Panc1 (cell line): Measurements from ENCODE around the gene UTP3. TPM values are rescaled to one million over a fixed set of nuclear protein-coding genes. Genes with fewer than 3 reads are reported as not detected.
"Not testable (repeated sequence)": the region's sequence is repeated elsewhere in the genome, so short reads cannot be mapped to it uniquely, and the experiment has no call there.

Experiments
- ATAC-seq: fragments of 200-7000 bp; cut with Tn5 transposase; 2 replicates; pipeline ENCODE4 v1.9.1; 2020; ENCODE audit warnings: mild to moderate bottlenecking, moderate library complexity
- BruUV-seq: library from RNA; stranded (reverse); fragments of 400-500 nt; replicated peaks from 2 replicates; lab custom pipeline; 2021; lab: Mats Ljungman, UMichigan
- CTCF ChIA-PET: fragments of 300-600 bp; sonication (Branson Sonifier 250); formaldehyde crosslinking; loops from one replicate; lab custom pipeline; 2022; ENCODE audit warnings: antibody characterized with exemption; lab: Charles Lee
- POLR2A ChIA-PET: fragments of 300-600 bp; sonication (Branson Sonifier 250); formaldehyde crosslinking; loops from one replicate; lab custom pipeline; 2022; ENCODE audit warnings: antibody characterized with exemption; lab: Charles Lee
- DNase-seq: peaks from one replicate; pipeline ENCODE4 v3.0.0-alpha.2; 2010; ENCODE audit warnings: low read depth, low spot score
- H3K27ac ChIP-seq: 2 replicates; pipeline ENCODE4 v1.5.1; 2011; ENCODE audit warnings: mild to moderate bottlenecking, low read length, inconsistent platforms
- H3K27me3 ChIP-seq: fragments of 200-500 bp; sonication (Bioruptor generic); 2 replicates; pipeline ENCODE4 v1.6.0; 2014; ENCODE audit warnings: low read length, inconsistent platforms; ENCODE audit not compliant: control insufficient read depth, insufficient read depth
- H3K36me3 ChIP-seq: fragments of 200-500 bp; sonication (Bioruptor generic); 2 replicates; pipeline ENCODE4 v1.5.1; 2014; ENCODE audit warnings: inconsistent platforms, mild to moderate bottlenecking, low read length, moderate library complexity; ENCODE audit not compliant: control insufficient read depth, insufficient read depth
- H3K4me1 ChIP-seq: 2 replicates; pipeline ENCODE4 v1.5.1; 2011; ENCODE audit warnings: inconsistent platforms, mild to moderate bottlenecking, low read length, moderate library complexity; ENCODE audit not compliant: control insufficient read depth, insufficient read depth
- H3K4me3 ChIP-seq, 2 experiments: 2 replicates each; pipeline ENCODE4 v1.5.1; 2011 to 2012; ENCODE audit warnings: low read depth in 2 of 2, low read length in 2 of 2, mild to moderate bottlenecking in 2 of 2, inconsistent platforms in 1 of 2, moderate library complexity in 1 of 2
- H3K9me3 ChIP-seq: fragments of 200-500 bp; sonication (Bioruptor generic); 2 replicates; pipeline ENCODE4 v1.5.1; 2014; ENCODE audit warnings: low read depth, mild to moderate bottlenecking, inconsistent platforms, low read length, moderate library complexity; ENCODE audit not compliant: control insufficient read depth, insufficient read depth
- CTCF ChIP-seq: fragments of 450-650 bp; IDR thresholded peaks from 2 replicates; pipeline ENCODE4 v1.5.1; 2017; ENCODE audit warnings: mild to moderate bottlenecking
- POLR2AphosphoS5 ChIP-seq: IDR thresholded peaks from 2 replicates; pipeline ENCODE4 v1.6.1; 2012; ENCODE audit warnings: mild to moderate bottlenecking, low read depth, low read length, moderate library complexity
- REST ChIP-seq, 2 experiments: IDR thresholded peaks; 2 replicates each; pipeline ENCODE4 v1.6.1; 2011 to 2012; ENCODE audit warnings: low read depth in 2 of 2, control low read depth in 1 of 2, low read length in 1 of 2, mild to moderate bottlenecking in 1 of 2, moderate library complexity in 1 of 2; ENCODE audit not compliant: insufficient read depth in 1 of 2
- SIN3A ChIP-seq: IDR thresholded peaks from 2 replicates; pipeline ENCODE4 v1.6.1; 2012; ENCODE audit warnings: low read depth, mild to moderate bottlenecking, low read length, moderate library complexity, borderline replicate concordance; ENCODE audit not compliant: insufficient read depth
- TCF7L2 ChIP-seq: IDR thresholded peaks from 2 replicates; pipeline ENCODE4 v1.6.1; 2011; ENCODE audit warnings: mild to moderate bottlenecking, low read depth, low read length, inconsistent platforms
- in situ Hi-C: cut with HindIII; loops from 2 replicates; pipeline ENCODE4 v1.10.0; 2016; ENCODE audit warnings: low sequenced_read_pairs, low pct_unique_long_range_greater_than_20kb
- intact Hi-C: fragments of 100-400 bp; cut with micrococcal nuclease; formaldehyde crosslinking; loops from one replicate; pipeline ENCODE4 v1.10.0; 2022; ENCODE audit not compliant: unreplicated experiment
- total RNA-seq: library from RNA; stranded (reverse); gene quantifications from one replicate; pipeline ENCODE4 v1.2.1, GENCODE V29; 2021; ENCODE audit not compliant: unreplicated experiment

The UTP3 gene
- total RNA-seq, 1 experiment from 2014 or later = 20.6 TPM

- Histone ChIP-seq H3K27me3 (no peaks in the 10 kb centered on the region), H3K9me3 (no peaks in the 10 kb centered on the region), H3K4me1 (peaks cover 13% of the 10 kb centered on the region; the same call in 1 of the 2 replicates), H3K36me3 (peaks cover 2% of the 10 kb centered on the region), H3K27ac (no peak overlapping the region), H3K4me3 (no peak overlapping the region)
- DNase-seq (no peak), ATAC-seq (no peak)
- TF ChIP-seq TCF7L2 = no peak
- TF ChIP-seq REST (IDR thresholded peaks at IDR 0.05; ENCODE audit: insufficient read depth in 1 of 2, low read depth in 2 of 2, low read length in 1 of 2) = no peak
- no peak for TF ChIP-seq POLR2AphosphoS5
- TF ChIP-seq CTCF = no peak
- no peak for TF ChIP-seq SIN3A
- intact Hi-C loops = no loop called here
- ChIA-PET POLR2A (interaction anchor here (1.3 kb wide), 1 partner anchor 13 kb away, joined by 4 read pairs; no protein-coding TSS in a partner anchor), CTCF (no interaction called here)
- in situ Hi-C loops = no loop called here
- no TSS peak for BruUV-seq
Observed at GRCh38 chr4:70691661-70692060, 3.3 kb downstream of the UTP3 start.

GRCh38 chr4:70694633-70695032, 6.3 kb downstream of the UTP3 start:
- in situ Hi-C loops, intact Hi-C loops, BruUV-seq, H3K27ac ChIP-seq, H3K27me3 ChIP-seq, DNase-seq, CTCF ChIA-PET, H3K4me3 ChIP-seq, ATAC-seq, H3K36me3 ChIP-seq, H3K9me3 ChIP-seq: not testable (repeated sequence)
- H3K4me1 ChIP-seq = peaks cover 10% of the 10 kb centered on the region; the same call in 1 of the 2 replicates
- POLR2A ChIA-PET = interaction anchor here (0.7 kb wide), 1 partner anchor 96 kb away, joined by 6 read pairs; no protein-coding TSS in a partner anchor

GRCh38 chr4:70698435-70698834, 10.1 kb downstream of the UTP3 start:
- H3K4me1 ChIP-seq, in situ Hi-C loops, CTCF ChIA-PET, POLR2A ChIA-PET, H3K9me3 ChIP-seq, intact Hi-C loops, BruUV-seq, H3K27me3 ChIP-seq, H3K4me3 ChIP-seq, H3K27ac ChIP-seq, ATAC-seq, H3K36me3 ChIP-seq, DNase-seq: not testable (repeated sequence)
